Heart left ventricle (tissue), 16 donors: ENCODE measurements around the gene NRP1. TPM values are rescaled to one million over a fixed set of nuclear protein-coding genes. Genes with fewer than 3 reads are reported as not detected.

Experiments
- ATAC-seq, 4 donors: fragments of 200-7000 bp; cut with Tn5 transposase; one replicate each; pipeline ENCODE4 v1.9.1; 2020 to 2022; ENCODE audit warnings: moderate library complexity in 4 of 4, mild to moderate bottlenecking in 3 of 4, moderate number of reproducible peaks in 1 of 4
- DNase-seq, 5 donors: peaks; one replicate each; pipeline ENCODE4 v3.0.0-alpha.2; 2020
- H3K27ac ChIP-seq, 12 donors: fragments of 200-600 bp; sonication (generic) in 4 of 12; one replicate each; pipeline versions ENCODE4 v1.5.0 to v1.8.0; 2016 to 2022; ENCODE audit warnings: mild to moderate bottlenecking in 2 of 12
- H3K27me3 ChIP-seq, 9 donors: fragments of 200-600 bp; sonication (generic) in 2 of 9; one replicate each; pipeline versions ENCODE4 v1.5.1 to v1.8.0; 2016 to 2022; ENCODE audit warnings: mild to moderate bottlenecking in 3 of 9
- H3K36me3 ChIP-seq, 9 donors: fragments of 200-600 bp; sonication (generic) in 2 of 9; one replicate each; pipeline versions ENCODE4 v1.5.0 to v1.8.0; 2018 to 2022; ENCODE audit warnings: mild to moderate bottlenecking in 2 of 9
- H3K4me1 ChIP-seq, 12 donors: fragments of 200-600 bp; sonication (generic) in 4 of 12; one replicate each; pipeline versions ENCODE4 v1.5.0 to v1.8.0; 2016 to 2022; ENCODE audit warnings: mild to moderate bottlenecking in 3 of 12
- H3K4me3 ChIP-seq, 12 donors: fragments of 200-600 bp; sonication (generic) in 4 of 12; one replicate each; pipeline versions ENCODE4 v1.5.0 to v1.8.0; 2017 to 2022; ENCODE audit warnings: mild to moderate bottlenecking in 9 of 12, moderate library complexity in 4 of 12
- H3K9me3 ChIP-seq, 12 donors: fragments of 200-600 bp; sonication (generic) in 4 of 12; one replicate each; pipeline versions ENCODE4 v1.5.0 to v1.8.0; 2016 to 2022; ENCODE audit warnings: mild to moderate bottlenecking in 1 of 12
- CTCF ChIP-seq, 12 donors: fragments of 200-600 bp; sonication (generic) in 4 of 12; IDR thresholded peaks; one replicate each; pipeline versions ENCODE4 v1.5.0 to v1.8.0; 2018 to 2022; ENCODE audit warnings: antibody characterized with exemption in 12 of 12, mild to moderate bottlenecking in 5 of 12
- POLR2A ChIP-seq, 2 donors: fragments of 450-650 bp; IDR thresholded peaks; one replicate each; pipeline ENCODE4 v1.6.1; 2017; ENCODE audit warnings: antibody characterized with exemption in 2 of 2, mild to moderate bottlenecking in 2 of 2, moderate library complexity in 2 of 2
- WGBS, 4 donors: extraction: QIAGEN DNeasy Blood & Tissue Kit in 2 of 4; methylation state at CpG; one replicate each; pipeline versions ENCODE4 v1.1.5 to v1.1.7; 2013 to 2018; 5-methylcytosine and 5-hydroxymethylcytosine counted together
- intact Hi-C, 10 donors: fragments of 100-400 bp; cut with DNase I; formaldehyde crosslinking; loops; one replicate each; pipeline versions ENCODE4 v1.11.1 to v1.14.2; 2022
- polyA plus RNA-seq, 2 donors: library from polyadenylated mRNA; stranded (reverse); fragments of 200-250 nt; gene quantifications; one replicate each; pipeline ENCODE4 v1.2.3, GENCODE V29; 2013
- total RNA-seq, 9 donors: library from RNA; depleted of rRNA in 2 of 9; stranded (reverse); fragments of >200 nt in 2 of 9; fragmentation: NEBNext Ultra II Directional in 3 of 9; extraction: Animal tissue kit (Norgen Biotek cat#: 25700) in 3 of 9; gene quantifications; one replicate each; pipeline versions ENCODE4 v1.1.0 to v1.2.4, GENCODE V29; 2016 to 2023
- donor health status: ischemic (EF 13 %, LVEDD 7.1; RV severe dilation, severe dysfunction).
- donor health status: healthy with polysubstance abuse.
- donor health status: DM: no; HTN: yes; CAD: no.
- donor health status: DM: no; HTN: no; CAD: no.
- donor health status: ischemic (EF 25% LVEDD 6.9; RV normal size, moderate dysfunction).
- donor health status: ischemic (EF 25% LVEDD 5.7; RV mildly dilated, moderate dysfunction).
- donor health status: healthy.
- donor health status: DM: yes; HTN: yes; CAD: no.
- donor health status: ischemic (EF 35%, LVEDD 5.7; RV mildly dilated, moderate dysfunction).
- donor health status: nonischemic (EF 11% LVEDD 7.7; RV severe dilation, severe dysfunction).
- donor health status: DM: yes; HTN: yes; CAD: no.
- donor health status: PGD.
- donor health status: ischemic (EF 29% LVEDD 5.4; RV normal size, mild dysfunction).
- donor health status: nonischemic (EF 23%, LVEDD 6.1; RV moderate dilation, normal function).

The NRP1 gene
- total and polyA plus RNA-seq, 11 donors, result 47.1 to 279 (median 152) TPM

- H3K27ac ChIP-seq, result peak overlapping the region in 4 of 12 donors; percentile 24 to 68 (median 54)
- TF ChIP-seq CTCF (IDR thresholded peaks at IDR 0.05) (no peak), POLR2A (IDR thresholded peaks at IDR 0.05) (no peak)
- WGBS, 4 donors, result 48 to 52% (median 49%) methylated on average over 1 of the region's 1 CpG
- intact Hi-C loops, result no loop called here
- peaks cover 25 to 85% (median 63%) of the 10 kb centered on the region in 12 donors for H3K4me1 ChIP-seq
- DNase-seq (no peak), ATAC-seq (no peak)
- peaks cover 0 to 16% (median 0%) of the 10 kb centered on the region in 12 donors for H3K9me3 ChIP-seq
- no peak overlapping the region for H3K4me3 ChIP-seq
- H3K36me3 ChIP-seq, result peaks cover 0 to 63% (median 18%) of the 10 kb centered on the region in 9 donors
- no peaks in the 10 kb centered on the region for H3K27me3 ChIP-seq
Observed at GRCh38 chr10:33311640-33312039, 22.8 kb downstream of the NRP1 start.

GRCh38 chr10:33310853-33311252 lies 23.6 kb downstream of the NRP1 start:
- intact Hi-C loops, result no loop called here
- Histone ChIP-seq H3K4me3 (no peak overlapping the region), H3K27me3 (no peaks in the 10 kb centered on the region), H3K36me3 (peaks cover 0 to 63% (median 17%) of the 10 kb centered on the region in 9 donors), H3K9me3 (peaks cover 0 to 16% (median 0%) of the 10 kb centered on the region in 12 donors), H3K4me1 (peaks cover 18 to 85% (median 61%) of the 10 kb centered on the region in 12 donors), H3K27ac (peak overlapping the region in 10 of 12 donors; percentile 15 to 68 (median 37))
- 46 to 53% (median 49%) methylated on average over 4 of the region's 4 CpGs for WGBS, 4 donors
- DNase-seq (no peak), ATAC-seq (peak; percentile 34 to 71 (median 54))
- no peak for TF ChIP-seq CTCF (IDR thresholded peaks at IDR 0.05)
- TF ChIP-seq POLR2A (IDR thresholded peaks at IDR 0.05), result no peak

GRCh38 chr10:33309406-33309805 lies 25.1 kb downstream of the NRP1 start:
- 48 to 64% (median 57%) methylated on average over 8 of the region's 8 CpGs for WGBS, 4 donors
- Histone ChIP-seq H3K9me3 (peaks cover 0 to 16% (median 0%) of the 10 kb centered on the region in 12 donors), H3K4me1 (peaks cover 12 to 85% (median 63%) of the 10 kb centered on the region in 12 donors), H3K27ac (peak overlapping the region in 5 of 12 donors; percentile 2 to 49 (median 12)), H3K4me3 (no peak overlapping the region), H3K36me3 (peaks cover 0 to 50% (median 12%) of the 10 kb centered on the region in 9 donors), H3K27me3 (no peaks in the 10 kb centered on the region)
- no peak for DNase-seq
- TF ChIP-seq POLR2A (IDR thresholded peaks at IDR 0.05) (no peak), CTCF (IDR thresholded peaks at IDR 0.05) (no peak)
- intact Hi-C loops, result no loop called here
- ATAC-seq, result peak in 3 of 4 donors; percentile 11 to 57 (median 46)

- TF ChIP-seq CTCF (IDR thresholded peaks at IDR 0.05) (no peak), POLR2A (IDR thresholded peaks at IDR 0.05) (no peak)
- Histone ChIP-seq H3K4me3 (no peak overlapping the region), H3K4me1 (peaks cover 26 to 87% (median 71%) of the 10 kb centered on the region in 12 donors), H3K36me3 (peaks cover 0 to 38% (median 8%) of the 10 kb centered on the region in 9 donors), H3K27me3 (no peaks in the 10 kb centered on the region), H3K27ac (no peak overlapping the region), H3K9me3 (peaks cover 0 to 11% (median 0%) of the 10 kb centered on the region in 12 donors)
- WGBS, 4 donors, result 92 to 95% (median 94%) methylated on average over 5 of the region's 5 CpGs
- DNase-seq (no peak), ATAC-seq (no peak)
- intact Hi-C loops, result no loop called here
Observed at GRCh38 chr10:33307835-33308234, 26.6 kb downstream of the NRP1 start.
